ENCODE data around the gene KCNIP1. TPM values are rescaled to one million over a fixed set of nuclear protein-coding genes. Genes with fewer than 3 reads are reported as not detected.

The KCNIP1 gene
- total RNA-seq, 2 donors from 2014 or later, result 0.79 to 1.00 TPM

- no peak for DNase-seq (ENCODE audit: low spot score)
- intact Hi-C loops (cut with DNase I), result no loop called here
Observed at GRCh38 chr5:170611449-170612090, 107.8 kb downstream of the KCNIP1 start.

GRCh38 chr5:170612256-170612678 is 108.4 kb downstream of the KCNIP1 start:
- DNase-seq (ENCODE audit: low spot score), result no peak
- intact Hi-C loops (cut with DNase I), result no loop called here

GRCh38 chr5:170614065-170614490 is 110.3 kb downstream of the KCNIP1 start:
- intact Hi-C loops (cut with DNase I), result no loop called here
- DNase-seq (ENCODE audit: low spot score), result peak; percentile 22

- DNase-seq (ENCODE audit: low spot score), result peak; percentile 34
- intact Hi-C loops (cut with DNase I), result no loop called here
Observed at GRCh38 chr5:170614720-170615119, 110.9 kb downstream of the KCNIP1 start.

- no peak for DNase-seq (ENCODE audit: low spot score)
- intact Hi-C loops (cut with DNase I), result no loop called here
Observed at GRCh38 chr5:170617533-170618490, 114.0 kb downstream of the KCNIP1 start.

- no peak for DNase-seq (ENCODE audit: low spot score)
- intact Hi-C loops (cut with DNase I), result loop anchor here in 1 of 2 donors (10.0 kb wide), 1 partner anchor 185 kb away; no protein-coding TSS in a partner anchor
Observed at GRCh38 chr5:170619869-170620268, 116.0 kb downstream of the KCNIP1 start.

GRCh38 chr5:170622933-170623332 is 119.1 kb downstream of the KCNIP1 start:
- DNase-seq (ENCODE audit: low spot score), result peak; percentile 35
- intact Hi-C loops (cut with DNase I), result loop anchor here in 1 of 2 donors (10.0 kb wide), 1 partner anchor 188 kb away; no protein-coding TSS in a partner anchor

GRCh38 chr5:170623576-170624181 is 119.9 kb downstream of the KCNIP1 start:
- intact Hi-C loops (cut with DNase I), result loop anchor here (2.0 to 10.0 kb wide), 2 partner anchors 189 kb away; no protein-coding TSS in a partner anchor
- DNase-seq (ENCODE audit: low spot score), result peak; percentile 84

GRCh38 chr5:170625221-170626165 is 121.7 kb downstream of the KCNIP1 start:
- intact Hi-C loops (cut with DNase I), result loop anchor here (2.0 to 10.0 kb wide), 3 partner anchors 191 to 1337 kb away; no protein-coding TSS in a partner anchor
- no peak for DNase-seq (ENCODE audit: low spot score)

- intact Hi-C loops (cut with DNase I), result loop anchor here in 1 of 2 donors (5.0 to 10.0 kb wide), 2 partner anchors 192 to 1336 kb away; no protein-coding TSS in a partner anchor
Observed at GRCh38 chr5:170626507-170627150, 122.8 kb downstream of the KCNIP1 start.

GRCh38 chr5:170627271-170627670 is 123.5 kb downstream of the KCNIP1 start:
- no peak for DNase-seq (ENCODE audit: low spot score)
- intact Hi-C loops (cut with DNase I), result loop anchor here in 1 of 2 donors (5.0 to 10.0 kb wide), 2 partner anchors 192 to 1335 kb away; no protein-coding TSS in a partner anchor

More at GRCh38 chr5:170626507-170627150, 122.8 kb downstream of the KCNIP1 start:
- DNase-seq (ENCODE audit: low spot score), result no peak

- intact Hi-C loops (cut with DNase I), result loop anchor here in 1 of 2 donors (5.0 to 10.0 kb wide), 2 partner anchors 193 to 1334 kb away; no protein-coding TSS in a partner anchor
- DNase-seq (ENCODE audit: low spot score), result no peak
Observed at GRCh38 chr5:170628028-170628427, 124.2 kb downstream of the KCNIP1 start.

- intact Hi-C loops (cut with DNase I), result loop anchor here in 1 of 2 donors (5.0 to 10.0 kb wide), 2 partner anchors 194 to 1333 kb away; no protein-coding TSS in a partner anchor
Observed at GRCh38 chr5:170628691-170629565, 125.1 kb downstream of the KCNIP1 start.

GRCh38 chr5:170629566-170630175 is 125.9 kb downstream of the KCNIP1 start:
- intact Hi-C loops (cut with DNase I), result loop anchor here (5.0 to 10.0 kb wide), 3 partner anchors 195 to 1333 kb away; no protein-coding TSS in a partner anchor
- DNase-seq (ENCODE audit: low spot score), result no peak

More at GRCh38 chr5:170628691-170629565, 125.1 kb downstream of the KCNIP1 start:
- DNase-seq (ENCODE audit: low spot score), result no peak

- intact Hi-C loops (cut with DNase I), result loop anchor here in 1 of 2 donors (10.0 kb wide), 1 partner anchor 405 kb away; no protein-coding TSS in a partner anchor
- no peak for DNase-seq (ENCODE audit: low spot score)
Observed at GRCh38 chr5:170630226-170630625, 126.4 kb downstream of the KCNIP1 start.

GRCh38 chr5:170630711-170631141 is 126.9 kb downstream of the KCNIP1 start:
- intact Hi-C loops (cut with DNase I), result loop anchor here in 1 of 2 donors (10.0 kb wide), 1 partner anchor 406 kb away; no protein-coding TSS in a partner anchor
- no peak for DNase-seq (ENCODE audit: low spot score)

Data from posterior vena cava (tissue), 2 donors.